SK-N-SH (cell line): ENCODE results near the gene CLCN6. TPM values are rescaled to one million over a fixed set of nuclear protein-coding genes. Genes with fewer than 3 reads are reported as not detected.
A peak's percentile ranks its signal among the peaks of the same experiment; 100 is the strongest.

Source experiments
- CTCF ChIA-PET: fragments of 300-600, 350-600 bp; formaldehyde crosslinking; extraction: SDS; loops from one replicate; lab custom pipeline; 2021; lab: Yijun Ruan, JAX
- POLR2A ChIA-PET: fragments of 350-600 bp; sonication (Branson Sonifier 250); formaldehyde crosslinking; extraction: SDS; loops from one replicate; lab custom pipeline; 2020; ENCODE audit warnings: antibody characterized with exemption, inconsistent platforms; lab: Yijun Ruan, JAX
- DNase-seq: peaks from one replicate; pipeline ENCODE4 v3.0.0; 2012
- H2AFZ ChIP-seq: fragments of 200-600 bp; sonication (generic); 2 replicates; pipeline ENCODE4 v1.8.1; 2016; ENCODE audit warnings: antibody characterized with exemption, mild to moderate bottlenecking, low read depth
- H3F3A ChIP-seq: fragments of 200-600 bp; sonication (generic); replicated peaks from 2 replicates; pipeline ENCODE3; 2016; ENCODE audit warnings: antibody characterized with exemption, mild to moderate bottlenecking; ENCODE audit not compliant: insufficient read depth
- H3K27ac ChIP-seq, 2 experiments: fragments of 200-500 bp in 1 of 2; fragments of 200-600 bp in 1 of 2; sonication (Bioruptor generic) in 1 of 2; sonication (generic), shearing (Covaris generic) in 1 of 2; 2 replicates each; pipeline versions ENCODE4 v1.5.1 to v1.6.1; 2014 to 2016; ENCODE audit warnings: low read depth in 2 of 2, inconsistent platforms in 1 of 2, low read length in 1 of 2, mild to moderate bottlenecking in 1 of 2, mixed read lengths in 1 of 2
- H3K27me3 ChIP-seq: fragments of 200-600 bp; sonication (generic), shearing (Covaris generic); 2 replicates; pipeline ENCODE4 v1.6.1; 2016; ENCODE audit warnings: mixed run types; ENCODE audit not compliant: insufficient read depth
- H3K36me3 ChIP-seq, 2 experiments: fragments of 200-500 bp in 1 of 2; fragments of 200-600 bp in 1 of 2; sonication (Bioruptor generic) in 1 of 2; sonication (generic) in 1 of 2; replicated peaks in 1 of 2; 2 replicates each; pipeline versions ENCODE3 to v1.5.1; 2014 to 2016; ENCODE audit warnings: low read length in 1 of 2, mild to moderate bottlenecking in 1 of 2; ENCODE audit not compliant: insufficient read depth in 2 of 2, control insufficient read depth in 1 of 2
- H3K4me1 ChIP-seq, 2 experiments: fragments of 200-500 bp in 1 of 2; fragments of 200-600 bp in 1 of 2; sonication (Bioruptor generic) in 1 of 2; sonication (generic), shearing (Covaris generic) in 1 of 2; 2 replicates each; pipeline versions ENCODE4 v1.5.1 to v1.6.1; 2014 to 2016; ENCODE audit warnings: low read depth in 1 of 2, low read length in 1 of 2, mixed run types in 1 of 2; ENCODE audit not compliant: insufficient read depth in 2 of 2, control insufficient read depth in 1 of 2
- H3K4me2 ChIP-seq: fragments of 200-600 bp; sonication (generic), shearing (Covaris generic); 2 replicates; pipeline ENCODE4 v1.6.1; 2017; ENCODE audit warnings: mixed run types
- H3K4me3 ChIP-seq, 2 experiments: fragments of 200-500 bp in 1 of 2; fragments of 200-600 bp in 1 of 2; sonication (Bioruptor generic) in 1 of 2; sonication (generic), shearing (Covaris generic) in 1 of 2; 2 replicates each; pipeline versions ENCODE4 v1.5.1 to v1.8.1; 2014 to 2016; ENCODE audit warnings: low read depth in 2 of 2, inconsistent platforms in 1 of 2, low read length in 1 of 2, mild to moderate bottlenecking in 1 of 2, mixed read lengths in 1 of 2, moderate library complexity in 1 of 2
- H3K79me2 ChIP-seq: fragments of 200-600 bp; sonication (generic); 2 replicates; pipeline ENCODE4 v1.8.1; 2017; ENCODE audit warnings: mild to moderate bottlenecking; ENCODE audit not compliant: insufficient read depth
- H3K9ac ChIP-seq: fragments of 200-600 bp; sonication (generic); 2 replicates; pipeline ENCODE4 v1.6.1; 2017; ENCODE audit warnings: mixed run types
- H3K9me2 ChIP-seq: fragments of 200-600 bp; sonication (generic); 2 replicates; pipeline ENCODE4 v1.6.1; 2017; ENCODE audit warnings: mixed run types
- H3K9me3 ChIP-seq: fragments of 200-600 bp; sonication (generic); 2 replicates; pipeline ENCODE4 v1.6.1; 2017; ENCODE audit warnings: mixed run types, mild to moderate bottlenecking, moderate library complexity
- H4K20me1 ChIP-seq: fragments of 200-600 bp; sonication (generic); 2 replicates; pipeline ENCODE4 v1.6.1; 2017; ENCODE audit warnings: mild to moderate bottlenecking, mixed run types; ENCODE audit not compliant: insufficient read depth
- CHD2 ChIP-seq: fragments of 150-350 bp; IDR thresholded peaks from 2 replicates; pipeline ENCODE4 v1.6.1; 2018; ENCODE audit warnings: low read length; ENCODE audit not compliant: partially characterized antibody
- CTCF ChIP-seq: fragments of 200-600 bp; sonication (generic); IDR thresholded peaks from 2 replicates; pipeline ENCODE4 v1.6.1; 2017; ENCODE audit warnings: antibody characterized with exemption, mild to moderate bottlenecking, moderate library complexity
- ELF1 ChIP-seq: IDR thresholded peaks from 2 replicates; pipeline ENCODE4 v1.4.0; 2012
- EP300 ChIP-seq, 2 experiments: IDR thresholded peaks; 2 replicates each; pipeline versions ENCODE4 v1.4.0 to v1.6.1; 2012; ENCODE audit warnings: borderline replicate concordance in 1 of 2, low read depth in 1 of 2, low read length in 1 of 2
- EZH2phosphoT487 ChIP-seq: fragments of 200-600 bp; sonication (generic); IDR thresholded peaks from 2 replicates; pipeline ENCODE4 v1.6.1; 2017; ENCODE audit warnings: low read depth, mixed run types, mild to moderate bottlenecking, antibody characterized with exemption, moderate library complexity, borderline replicate concordance
- FOSL2 ChIP-seq: IDR thresholded peaks from 2 replicates; pipeline ENCODE4 v1.4.0; 2012; ENCODE audit warnings: low read depth, mild to moderate bottlenecking, moderate library complexity, borderline replicate concordance
- FOXJ3 ChIP-seq: sonication (generic); formaldehyde crosslinking; IDR thresholded peaks from 2 replicates; pipeline ENCODE4 v1.5.1; 2020; ENCODE audit warnings: mild to moderate bottlenecking, missing genetic modification reagents
- FOXM1 ChIP-seq: IDR thresholded peaks from 2 replicates; pipeline ENCODE4 v1.4.0; 2012; ENCODE audit warnings: low read depth, mild to moderate bottlenecking
- GABPA ChIP-seq: IDR thresholded peaks from 2 replicates; pipeline ENCODE4 v1.4.0; 2012; ENCODE audit warnings: low read depth, mild to moderate bottlenecking
- GATA2 ChIP-seq: sonication (generic); formaldehyde crosslinking; IDR thresholded peaks from 2 replicates; pipeline ENCODE4 v1.5.0; 2020; ENCODE audit warnings: mild to moderate bottlenecking, missing genetic modification reagents
- JUND ChIP-seq: IDR thresholded peaks from 2 replicates; pipeline ENCODE4 v1.4.0; 2012
- NRF1 ChIP-seq: IDR thresholded peaks from 2 replicates; pipeline ENCODE4 v1.6.1; 2012; ENCODE audit warnings: low read depth, mild to moderate bottlenecking, low read length
- PBX3 ChIP-seq: IDR thresholded peaks from 2 replicates; pipeline ENCODE4; 2012
- RAD21 ChIP-seq: IDR thresholded peaks from 2 replicates; pipeline ENCODE4 v1.6.1; 2012; ENCODE audit warnings: mild to moderate bottlenecking, low read length
- REST ChIP-seq: IDR thresholded peaks from 2 replicates; pipeline ENCODE4 v1.6.1; 2012; ENCODE audit warnings: mild to moderate bottlenecking, low read depth, low read length, moderate library complexity
- RXRA ChIP-seq: IDR thresholded peaks from 2 replicates; pipeline ENCODE4 v1.4.0; 2012; ENCODE audit warnings: low read depth, mild to moderate bottlenecking, borderline replicate concordance
- TCF12 ChIP-seq: IDR thresholded peaks from 2 replicates; pipeline ENCODE4 v1.4.0; 2012
- YY1 ChIP-seq: IDR thresholded peaks from 2 replicates; pipeline ENCODE4 v1.4.0; 2012; ENCODE audit warnings: low read depth, mild to moderate bottlenecking
- ZBTB33 ChIP-seq: IDR thresholded peaks from 2 replicates; pipeline ENCODE4 v1.4.0; 2012; ENCODE audit warnings: low read depth, borderline replicate concordance
- WGBS: methylation state at CpG from one replicate; pipeline ENCODE4 v1.1.6; 2017; ENCODE audit warnings: low lambda C conversion rate; 5-methylcytosine and 5-hydroxymethylcytosine counted together
- polyA plus RNA-seq, 3 experiments: library from polyadenylated mRNA; depleted of rRNA; stranded (reverse); fragments of >200 nt; gene quantifications; 2 replicates each; pipeline ENCODE4 v1.2.3, GENCODE V29; 2012
- TF ChIP-seq, protein P1 (sequence below): fragments of 150-350 bp; IDR thresholded peaks from 2 replicates; pipeline ENCODE4 v1.6.1; 2017; ENCODE audit warnings: antibody characterized with exemption, low read length, low read depth, borderline replicate concordance

The CLCN6 gene
- polyA plus RNA-seq, 1 of the 3 experiments (the other 2 are of a cell fraction), result 7.4 TPM

- Histone ChIP-seq H4K20me1 (no peaks in the 10 kb centered on the region), H3K4me3 (no peak overlapping the region), H3K27ac (peak overlapping the region in 1 of 2 experiments; percentile 99; a peak in 2 of 4 replicates), H3K4me1 (peaks cover 0 to 76% of the 10 kb centered on the region in 2 experiments; a peak in 2 of 4 replicates), H3K79me2 (no peaks in the 10 kb centered on the region), H3F3A (no peaks in the 10 kb centered on the region), H3K27me3 (0 out of 2 replicates have a peak, but pooled peaks cover 5% of the 10 kb centered on the region), H3K36me3 (no peaks in the 10 kb centered on the region), H3K9ac (no peak overlapping the region), H2AFZ (no peak overlapping the region), H3K9me3 (no peaks in the 10 kb centered on the region), H3K9me2 (no peaks in the 10 kb centered on the region), H3K4me2 (no peak overlapping the region)
- CTCF ChIA-PET, result interaction anchor here (0.8 to 4.6 kb wide), 3 partner anchors 13 to 40 kb away, joined by 4 to 42 read pairs (median 10); partner anchors contain the start of gene NPPA
- POLR2A ChIA-PET, result no interaction called here
- TF ChIP-seq, protein P1, sequence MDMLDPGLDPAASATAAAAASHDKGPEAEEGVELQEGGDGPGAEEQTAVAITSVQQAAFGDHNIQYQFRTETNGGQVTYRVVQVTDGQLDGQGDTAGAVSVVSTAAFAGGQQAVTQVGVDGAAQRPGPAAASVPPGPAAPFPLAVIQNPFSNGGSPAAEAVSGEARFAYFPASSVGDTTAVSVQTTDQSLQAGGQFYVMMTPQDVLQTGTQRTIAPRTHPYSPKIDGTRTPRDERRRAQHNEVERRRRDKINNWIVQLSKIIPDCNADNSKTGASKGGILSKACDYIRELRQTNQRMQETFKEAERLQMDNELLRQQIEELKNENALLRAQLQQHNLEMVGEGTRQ, result no peak
- TF ChIP-seq CTCF, result no peak
- no peak for TF ChIP-seq REST
- no peak for TF ChIP-seq FOXJ3
- no peak for TF ChIP-seq YY1
- no peak for TF ChIP-seq JUND
- TF ChIP-seq NRF1, result no peak
- no peak for TF ChIP-seq GABPA
- TF ChIP-seq CHD2, result no peak
- TF ChIP-seq FOXM1, result no peak
- no peak for TF ChIP-seq ELF1
- TF ChIP-seq EZH2phosphoT487, result no peak
- TF ChIP-seq GATA2 (CRISPR knock-in tag), result no peak
- TF ChIP-seq PBX3, result no peak
- TF ChIP-seq TCF12, result no peak
- no peak for TF ChIP-seq ZBTB33
- no peak for TF ChIP-seq RAD21
- TF ChIP-seq RXRA, result no peak
- no peak for TF ChIP-seq EP300 (IDR thresholded peaks at IDR 0.05; ENCODE audit: borderline replicate concordance in 1 of 2, low read depth in 1 of 2, low read length in 1 of 2)
- TF ChIP-seq FOSL2, result no peak
- WGBS, result no CpG with 5 or more reads among the region's 6 CpGs
- no peak for DNase-seq
Measured at GRCh38 chr1:11878891-11879190, 72.8 kb downstream of the CLCN6 start.
